Renal cortex interstitium (tissue), 11 donors: ENCODE results near the gene SNX25. TPM values are rescaled to one million over a fixed set of nuclear protein-coding genes. Genes with fewer than 3 reads are reported as not detected.
A peak's percentile ranks its signal among the peaks of the same experiment; 100 is the strongest.
"Not testable (repeated sequence)": the region's sequence is repeated elsewhere in the genome, so short reads cannot be mapped to it uniquely, and the experiment has no call there.

Experiments
- DNase-seq, 11 donors: peaks; one replicate each; pipeline ENCODE4 v3.0.0-alpha.2; 2013; ENCODE audit warnings: low read depth in 9 of 11, low spot score in 4 of 11; ENCODE audit errors: extremely low read depth in 1 of 11
- polyA plus RNA-seq, 3 donors: library from polyadenylated mRNA; unstranded; fragments of 120-200 nt; gene quantifications; one replicate each; pipeline ENCODE4 v1.2.1, GENCODE V29; 2013; ENCODE audit not compliant: insufficient read length in 3 of 3

SNX25 gene
- polyA plus RNA-seq, 3 donors: 21.6 to 27.0 (median 25.6) TPM

- no peak for DNase-seq
Observed at GRCh38 chr4:185283723-185284122, 74.3 kb downstream of the SNX25 start.

- no peak for DNase-seq
Observed at GRCh38 chr4:185285632-185286393, 76.4 kb downstream of the SNX25 start.

- DNase-seq: no peak
Observed at GRCh38 chr4:185286571-185286970, 77.2 kb downstream of the SNX25 start.

GRCh38 chr4:185287031-185287430 lies 77.6 kb downstream of the SNX25 start:
- DNase-seq: no peak

- DNase-seq: no peak
Observed at GRCh38 chr4:185290018-185290607, 80.7 kb downstream of the SNX25 start.

GRCh38 chr4:185290656-185291055 lies 81.3 kb downstream of the SNX25 start:
- DNase-seq: no peak

- DNase-seq: no peak
Observed at GRCh38 chr4:185293202-185293601, 83.8 kb downstream of the SNX25 start.

GRCh38 chr4:185296665-185297460 lies 87.5 kb downstream of the SNX25 start:
- no peak for DNase-seq

- DNase-seq: no peak
Observed at GRCh38 chr4:185298728-185299430, 89.5 kb downstream of the SNX25 start.

GRCh38 chr4:185304541-185304940 lies 95.1 kb downstream of the SNX25 start:
- DNase-seq: no peak

- DNase-seq: no peak
Observed at GRCh38 chr4:185304944-185305690, 95.7 kb downstream of the SNX25 start.

GRCh38 chr4:185305979-185306442 lies 96.6 kb downstream of the SNX25 start:
- DNase-seq: peak in 7 of 11 donors; percentile 11 to 36 (median 22)

GRCh38 chr4:185307136-185307950 lies 97.9 kb downstream of the SNX25 start:
- DNase-seq: no peak

GRCh38 chr4:185309770-185310169 lies 100.4 kb downstream of the SNX25 start:
- DNase-seq: no peak

GRCh38 chr4:185311113-185311888 lies 101.9 kb downstream of the SNX25 start:
- no peak for DNase-seq

GRCh38 chr4:185312699-185313098 lies 103.3 kb downstream of the SNX25 start:
- DNase-seq: no peak

GRCh38 chr4:185317462-185317861 lies 108.1 kb downstream of the SNX25 start:
- not testable (repeated sequence) for DNase-seq
